HCT116 (cell line): Measurements from ENCODE around the gene RAB9A. TPM values are rescaled to one million over a fixed set of nuclear protein-coding genes. Genes with fewer than 3 reads are reported as not detected.

Experiments
- ATAC-seq: fragments of 200-7000 bp; cut with Tn5 transposase; 2 replicates; pipeline ENCODE4 v1.9.1; 2020; ENCODE audit warnings: mild to moderate bottlenecking, moderate library complexity
- BruUV-seq: library from RNA; stranded (reverse); fragments of 400-500 nt; replicated peaks from 2 replicates; lab custom pipeline; 2021; lab: Mats Ljungman, UMichigan
- CTCF ChIA-PET: fragments of 300-600 bp; sonication (Branson Sonifier 250); formaldehyde crosslinking; loops from one replicate; lab custom pipeline; 2021; ENCODE audit warnings: antibody characterized with exemption; lab: Charles Lee
- POLR2A ChIA-PET: fragments of 300-600, 350-600 bp; sonication (Branson Sonifier 250); formaldehyde crosslinking; loops from one replicate; lab custom pipeline; 2021; ENCODE audit warnings: antibody characterized with exemption; lab: Charles Lee
- RAD21 ChIA-PET, 2 experiments: fragments of 300-600 bp; sonication (Branson Sonifier 250); formaldehyde crosslinking; loops; one replicate each; lab custom pipeline; 2023; ENCODE audit warnings: low total read pairs in 2 of 2; ENCODE audit not compliant: uncharacterized antibody in 2 of 2, unreplicated experiment in 2 of 2, low non-redundant PET in 1 of 2; lab: Charles Lee
- DNase-seq: peaks from one replicate; pipeline ENCODE4 v3.0.0-alpha.2; 2010; ENCODE audit warnings: low read depth, low spot score
- H2AFZ ChIP-seq: fragments of 200-600 bp; shearing (Covaris generic), sonication (generic); 2 replicates; pipeline ENCODE4 v1.6.1; 2017; ENCODE audit warnings: low read depth, mixed run types, mixed read lengths, antibody characterized with exemption, low read length; ENCODE audit not compliant: poor library complexity, severe bottlenecking
- H3K27ac ChIP-seq: 2 replicates; pipeline ENCODE4 v1.5.1; 2012; ENCODE audit warnings: low read depth, low read length
- H3K27me3 ChIP-seq: fragments of 200-600 bp; sonication (generic); 2 replicates; pipeline ENCODE4 v1.6.1; 2016; ENCODE audit warnings: mixed run types, low read length, mixed read lengths; ENCODE audit not compliant: insufficient read depth
- H3K36me3 ChIP-seq, 2 experiments: fragments of 200-500 bp in 1 of 2; fragments of 200-600 bp in 1 of 2; sonication (Bioruptor generic) in 1 of 2; sonication (generic) in 1 of 2; 2 replicates each; pipeline versions ENCODE4 v1.5.1 to v1.6.1; 2014 to 2016; ENCODE audit warnings: low read length in 2 of 2, inconsistent platforms in 1 of 2, mixed read lengths in 1 of 2, mixed run types in 1 of 2; ENCODE audit not compliant: insufficient read depth in 2 of 2, control insufficient read depth in 1 of 2
- H3K4me1 ChIP-seq, 2 experiments: fragments of 200-600 bp in 1 of 2; sonication (generic) in 1 of 2; 2 replicates each; pipeline versions ENCODE4 v1.5.1 to v1.6.1; 2012 to 2017; ENCODE audit warnings: low read length in 2 of 2, inconsistent platforms in 1 of 2, mild to moderate bottlenecking in 1 of 2, mixed read lengths in 1 of 2, mixed run types in 1 of 2, moderate library complexity in 1 of 2; ENCODE audit not compliant: insufficient read depth in 2 of 2, control insufficient read depth in 1 of 2
- H3K4me2 ChIP-seq: fragments of 200-600 bp; sonication (generic); 2 replicates; pipeline ENCODE4 v1.6.1; 2017; ENCODE audit warnings: mixed run types, low read length, mixed read lengths
- H3K4me3 ChIP-seq, 2 experiments: fragments of 200-600 bp in 1 of 2; sonication (generic) in 1 of 2; replicated peaks in 1 of 2; 2 replicates each; pipeline ENCODE4 v1.5.1; 2011 to 2016; ENCODE audit warnings: low read length in 2 of 2, control low read depth in 1 of 2, low read depth in 1 of 2, mild to moderate bottlenecking in 1 of 2, mixed read lengths in 1 of 2, mixed run types in 1 of 2
- H3K79me2 ChIP-seq: fragments of 200-600 bp; sonication (generic); 2 replicates; pipeline ENCODE4 v1.6.1; 2017; ENCODE audit warnings: mild to moderate bottlenecking, mixed run types, low read length, moderate library complexity, mixed read lengths; ENCODE audit not compliant: insufficient read depth
- H3K9ac ChIP-seq: fragments of 200-600 bp; sonication (generic); 2 replicates; pipeline ENCODE4 v1.6.1; 2016; ENCODE audit warnings: low read length, mixed read lengths
- H3K9me2 ChIP-seq: fragments of 200-600 bp; sonication (generic), shearing (Covaris generic); 2 replicates; pipeline ENCODE4 v1.6.1; 2017; ENCODE audit warnings: mixed run types, mild to moderate bottlenecking, moderate library complexity; ENCODE audit not compliant: insufficient read depth
- H3K9me3 ChIP-seq, 2 experiments: fragments of 200-500 bp in 1 of 2; fragments of 200-600 bp in 1 of 2; sonication (Bioruptor generic) in 1 of 2; sonication (generic) in 1 of 2; 2 replicates each; pipeline ENCODE4 v1.6.1; 2014 to 2017; ENCODE audit warnings: low read length in 2 of 2, mixed read lengths in 2 of 2, inconsistent platforms in 1 of 2, low read depth in 1 of 2, mild to moderate bottlenecking in 1 of 2, mixed run types in 1 of 2, moderate library complexity in 1 of 2; ENCODE audit not compliant: control insufficient read depth in 1 of 2, insufficient read depth in 1 of 2
- H4K20me1 ChIP-seq: fragments of 200-600 bp; sonication (generic), shearing (Covaris generic); 2 replicates; pipeline ENCODE4 v1.6.1; 2017; ENCODE audit warnings: mixed run types, mild to moderate bottlenecking, moderate library complexity; ENCODE audit not compliant: insufficient read depth
- CTCF ChIP-seq, 3 experiments: fragments of 200-600 bp in 1 of 3; sonication (generic) in 1 of 3; IDR thresholded peaks in 2 of 3; conservative IDR thresholded peaks in 1 of 3; 2 replicates each; pipeline ENCODE4 v1.5.1; 2012 to 2017; ENCODE audit warnings: low read depth in 2 of 3, low read length in 2 of 3, antibody characterized with exemption in 1 of 3, borderline replicate concordance in 1 of 3, control low read depth in 1 of 3, mild to moderate bottlenecking in 1 of 3, mixed read lengths in 1 of 3, mixed run types in 1 of 3, moderate library complexity in 1 of 3; ENCODE audit not compliant: insufficient read depth in 1 of 3
- EGR1 ChIP-seq: IDR thresholded peaks from 2 replicates; pipeline ENCODE4 v1.6.1; 2012; ENCODE audit warnings: low read depth
- ELF1 ChIP-seq: IDR thresholded peaks from 2 replicates; pipeline ENCODE4 v1.6.1; 2012; ENCODE audit warnings: low read depth, borderline replicate concordance
- EZH2 ChIP-seq: fragments of 200-600 bp; sonication (generic); IDR thresholded peaks from 2 replicates; pipeline ENCODE4 v1.6.1; 2017; ENCODE audit warnings: antibody characterized with exemption, mixed run types
- FOSL1 ChIP-seq: IDR thresholded peaks from 2 replicates; pipeline ENCODE4 v1.6.1; 2012; ENCODE audit warnings: low read depth
- JUND ChIP-seq: IDR thresholded peaks from 2 replicates; pipeline ENCODE4 v1.6.1; 2012
- POLR2A ChIP-seq: IDR thresholded peaks from 2 replicates; pipeline ENCODE4 v1.7.0; 2011; ENCODE audit warnings: borderline replicate concordance; ENCODE audit not compliant: insufficient read depth, insufficient read length; ENCODE audit errors: extremely low read depth
- RAD21 ChIP-seq: IDR thresholded peaks from 2 replicates; pipeline ENCODE4 v1.6.1; 2012; ENCODE audit warnings: low read depth, mild to moderate bottlenecking
- SIN3A ChIP-seq: IDR thresholded peaks from 2 replicates; pipeline ENCODE4 v1.6.1; 2012; ENCODE audit warnings: low read depth
- SP1 ChIP-seq: IDR thresholded peaks from 2 replicates; pipeline ENCODE4 v1.6.1; 2012; ENCODE audit warnings: low read depth
- YY1 ChIP-seq: IDR thresholded peaks from 2 replicates; pipeline ENCODE4 v1.6.1; 2011; ENCODE audit warnings: low read length, low read depth, moderate library complexity, mild to moderate bottlenecking; ENCODE audit not compliant: insufficient replicate concordance; ENCODE audit errors: extremely low read depth
- intact Hi-C: fragments of 100-400 bp; cut with micrococcal nuclease; formaldehyde crosslinking; loops from 2 replicates; pipeline ENCODE4 v1.10.0; 2022
- total RNA-seq: library from RNA; stranded (reverse); gene quantifications from one replicate; pipeline ENCODE4 v1.2.1, GENCODE V29; 2021; ENCODE audit not compliant: unreplicated experiment
- TF ChIP-seq, protein P1 (sequence below): IDR thresholded peaks from 2 replicates; pipeline ENCODE4 v1.6.1; 2012; ENCODE audit warnings: low read depth
- TF ChIP-seq, protein P2 (sequence below): IDR thresholded peaks from 2 replicates; pipeline ENCODE4 v1.6.1; 2012

The RAB9A gene
- total RNA-seq, 1 experiment from 2014 or later: 23.9 TPM

- no peak for TF ChIP-seq CTCF (IDR thresholded peaks at IDR 0.05 in 2 of 3, conservative IDR thresholded peaks at IDR 0.05 in 1 of 3; ENCODE audit: borderline replicate concordance in 1 of 3, insufficient read depth in 1 of 3, low read depth in 2 of 3, low read length in 2 of 3)
- no peak for TF ChIP-seq SIN3A
- TF ChIP-seq, protein P1, sequence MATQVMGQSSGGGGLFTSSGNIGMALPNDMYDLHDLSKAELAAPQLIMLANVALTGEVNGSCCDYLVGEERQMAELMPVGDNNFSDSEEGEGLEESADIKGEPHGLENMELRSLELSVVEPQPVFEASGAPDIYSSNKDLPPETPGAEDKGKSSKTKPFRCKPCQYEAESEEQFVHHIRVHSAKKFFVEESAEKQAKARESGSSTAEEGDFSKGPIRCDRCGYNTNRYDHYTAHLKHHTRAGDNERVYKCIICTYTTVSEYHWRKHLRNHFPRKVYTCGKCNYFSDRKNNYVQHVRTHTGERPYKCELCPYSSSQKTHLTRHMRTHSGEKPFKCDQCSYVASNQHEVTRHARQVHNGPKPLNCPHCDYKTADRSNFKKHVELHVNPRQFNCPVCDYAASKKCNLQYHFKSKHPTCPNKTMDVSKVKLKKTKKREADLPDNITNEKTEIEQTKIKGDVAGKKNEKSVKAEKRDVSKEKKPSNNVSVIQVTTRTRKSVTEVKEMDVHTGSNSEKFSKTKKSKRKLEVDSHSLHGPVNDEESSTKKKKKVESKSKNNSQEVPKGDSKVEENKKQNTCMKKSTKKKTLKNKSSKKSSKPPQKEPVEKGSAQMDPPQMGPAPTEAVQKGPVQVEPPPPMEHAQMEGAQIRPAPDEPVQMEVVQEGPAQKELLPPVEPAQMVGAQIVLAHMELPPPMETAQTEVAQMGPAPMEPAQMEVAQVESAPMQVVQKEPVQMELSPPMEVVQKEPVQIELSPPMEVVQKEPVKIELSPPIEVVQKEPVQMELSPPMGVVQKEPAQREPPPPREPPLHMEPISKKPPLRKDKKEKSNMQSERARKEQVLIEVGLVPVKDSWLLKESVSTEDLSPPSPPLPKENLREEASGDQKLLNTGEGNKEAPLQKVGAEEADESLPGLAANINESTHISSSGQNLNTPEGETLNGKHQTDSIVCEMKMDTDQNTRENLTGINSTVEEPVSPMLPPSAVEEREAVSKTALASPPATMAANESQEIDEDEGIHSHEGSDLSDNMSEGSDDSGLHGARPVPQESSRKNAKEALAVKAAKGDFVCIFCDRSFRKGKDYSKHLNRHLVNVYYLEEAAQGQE: no peak
- no peak for TF ChIP-seq FOSL1
- no peak for TF ChIP-seq JUND
Observed at GRCh38 chrX:13752646-13753045, 63.7 kb downstream of the RAB9A start (continued).

GRCh38 chrX:13754765-13755164 is 65.8 kb downstream of the RAB9A start:
- RAD21 ChIA-PET: no interaction called here
- H3K27me3 ChIP-seq: no peaks in the 10 kb centered on the region
- CTCF ChIA-PET: no interaction called here
- no peaks in the 10 kb centered on the region for H3K79me2 ChIP-seq
- POLR2A ChIA-PET: no interaction called here
- DNase-seq: no peak
- no peak overlapping the region for H3K4me3 ChIP-seq
- no peak overlapping the region for H2AFZ ChIP-seq
- H3K36me3 ChIP-seq: peaks cover 0 to 11% of the 10 kb centered on the region in 2 experiments; a peak in 2 of 4 replicates
- H3K4me1 ChIP-seq: no peaks in the 10 kb centered on the region
- no peaks in the 10 kb centered on the region for H3K9me2 ChIP-seq
- no peaks in the 10 kb centered on the region for H4K20me1 ChIP-seq
- no peaks in the 10 kb centered on the region for H3K9me3 ChIP-seq
- BruUV-seq: no TSS peak
- intact Hi-C loops: no loop called here
- H3K9ac ChIP-seq: no peak overlapping the region
- H3K4me2 ChIP-seq: no peak overlapping the region
- no peak overlapping the region for H3K27ac ChIP-seq
- no peak for ATAC-seq
- TF ChIP-seq SP1: no peak
- TF ChIP-seq POLR2A: no peak
- TF ChIP-seq RAD21: no peak
- TF ChIP-seq YY1: no peak
- TF ChIP-seq JUND: no peak
- TF ChIP-seq, protein P1: no peak
- TF ChIP-seq, protein P2, sequence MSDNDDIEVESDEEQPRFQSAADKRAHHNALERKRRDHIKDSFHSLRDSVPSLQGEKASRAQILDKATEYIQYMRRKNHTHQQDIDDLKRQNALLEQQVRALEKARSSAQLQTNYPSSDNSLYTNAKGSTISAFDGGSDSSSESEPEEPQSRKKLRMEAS: no peak
- no peak for TF ChIP-seq EZH2
- no peak for TF ChIP-seq ELF1
- no peak for TF ChIP-seq EGR1
- TF ChIP-seq CTCF (IDR thresholded peaks at IDR 0.05 in 2 of 3, conservative IDR thresholded peaks at IDR 0.05 in 1 of 3; ENCODE audit: borderline replicate concordance in 1 of 3, insufficient read depth in 1 of 3, low read depth in 2 of 3, low read length in 2 of 3): no peak
- no peak for TF ChIP-seq FOSL1
